CD14-positive monocyte (primary cell): ENCODE results near the gene SIGLEC9. TPM values are rescaled to one million over a fixed set of nuclear protein-coding genes. Genes with fewer than 3 reads are reported as not detected.

ENCODE experiments used
- DNase-seq, 3 donors: peaks; one replicate each; pipeline ENCODE4 v3.0.0-alpha.2; 2011 to 2022
- H2AFZ ChIP-seq: 2 replicates; pipeline ENCODE4 v1.6.0; 2012; ENCODE audit warnings: mild to moderate bottlenecking, low read depth, low read length, inconsistent platforms; ENCODE audit not compliant: insufficient read depth, poor library complexity, severe bottlenecking
- H3K27ac ChIP-seq, 2 donors: 1 replicate in 1 of 2; 2 replicates in 1 of 2; pipeline ENCODE4 v1.5.1; 2012 to 2013; ENCODE audit warnings: low read length in 2 of 2, control low read depth in 1 of 2, inconsistent platforms in 1 of 2, low read depth in 1 of 2, mild to moderate bottlenecking in 1 of 2
- H3K27me3 ChIP-seq, 2 donors: one replicate each; pipeline versions ENCODE4 v1.6.0 to v1.6.1; 2011 to 2013; ENCODE audit warnings: low read length in 2 of 2; ENCODE audit not compliant: control insufficient read depth in 2 of 2, insufficient read depth in 2 of 2
- H3K36me3 ChIP-seq, 2 donors: replicated peaks in 1 of 2; 1 replicate in 1 of 2; 2 replicates in 1 of 2; pipeline versions ENCODE4 v1.5.1 to v1.6.1; 2012 to 2013; ENCODE audit warnings: low read length in 2 of 2, control low read depth in 1 of 2, inconsistent platforms in 1 of 2, mild to moderate bottlenecking in 1 of 2; ENCODE audit not compliant: insufficient read depth in 2 of 2, control insufficient read depth in 1 of 2
- H3K4me1 ChIP-seq, 2 donors: 1 replicate in 1 of 2; 2 replicates in 1 of 2; pipeline versions ENCODE4 v1.5.1 to v1.6.1; 2012 to 2013; ENCODE audit warnings: low read length in 2 of 2, control low read depth in 1 of 2, inconsistent platforms in 1 of 2, mild to moderate bottlenecking in 1 of 2, moderate library complexity in 1 of 2; ENCODE audit not compliant: insufficient read depth in 2 of 2, control insufficient read depth in 1 of 2
- H3K4me2 ChIP-seq: replicated peaks from 2 replicates; pipeline ENCODE3; 2012; ENCODE audit warnings: low read length, moderate library complexity, mild to moderate bottlenecking; ENCODE audit not compliant: poor library complexity, severe bottlenecking; ENCODE audit errors: extremely low read depth
- H3K4me3 ChIP-seq, 3 experiments: fragments of 200-600 bp in 1 of 3; sonication (generic) in 1 of 3; replicated peaks in 1 of 3; 1 replicate in 2 of 3; 2 replicates in 1 of 3; pipeline ENCODE4 v1.5.1; 2011 to 2013; ENCODE audit warnings: low read length in 3 of 3, mild to moderate bottlenecking in 3 of 3, control low read depth in 2 of 3, low read depth in 2 of 3, inconsistent platforms in 1 of 3, moderate library complexity in 1 of 3
- H3K79me2 ChIP-seq: 2 replicates; pipeline ENCODE4 v1.6.0; 2012; ENCODE audit warnings: mild to moderate bottlenecking, control low read depth, inconsistent platforms, low read length, moderate library complexity; ENCODE audit not compliant: insufficient read depth
- H3K9ac ChIP-seq: 2 replicates; pipeline ENCODE4 v1.6.0; 2017; ENCODE audit warnings: low read length, mild to moderate bottlenecking; ENCODE audit not compliant: insufficient read depth, poor library complexity, severe bottlenecking
- H3K9me3 ChIP-seq, 2 donors: replicated peaks in 1 of 2; 1 replicate in 1 of 2; 2 replicates in 1 of 2; pipeline versions ENCODE4 v1.5.1 to v1.6.1; 2012 to 2013; ENCODE audit warnings: low read length in 2 of 2, control low read depth in 1 of 2; ENCODE audit not compliant: control insufficient read depth in 1 of 2, insufficient read depth in 1 of 2
- H4K20me1 ChIP-seq: 2 replicates; pipeline ENCODE4 v1.6.0; 2012; ENCODE audit warnings: mild to moderate bottlenecking, low read length, control low read depth, moderate library complexity; ENCODE audit not compliant: insufficient read depth
- H3K27ac Mint-ChIP-seq, 7 donors: one replicate each; pipeline ENCODE4 v1.8.0; 2020; ENCODE audit warnings: mild to moderate bottlenecking in 7 of 7, mixed read lengths in 7 of 7, moderate library complexity in 6 of 7, inconsistent platforms in 2 of 7
- H3K27me3 Mint-ChIP-seq, 3 donors: one replicate each; pipeline ENCODE4 v1.8.0; 2021 to 2022; ENCODE audit warnings: low read depth in 3 of 3, mild to moderate bottlenecking in 3 of 3, mixed read lengths in 3 of 3, moderate library complexity in 3 of 3, inconsistent platforms in 1 of 3
- H3K36me3 Mint-ChIP-seq, 2 donors: one replicate each; pipeline ENCODE4 v1.8.0; 2020; ENCODE audit warnings: mixed read lengths in 2 of 2, inconsistent platforms in 1 of 2, mild to moderate bottlenecking in 1 of 2
- H3K4me1 Mint-ChIP-seq: one replicate; pipeline ENCODE4 v1.8.0; 2020; ENCODE audit warnings: mild to moderate bottlenecking, mixed read lengths
- H3K4me3 Mint-ChIP-seq, 2 donors: one replicate each; pipeline ENCODE4 v1.8.0; 2020; ENCODE audit warnings: mild to moderate bottlenecking in 2 of 2, mixed read lengths in 2 of 2, moderate library complexity in 1 of 2
- H3K9me3 Mint-ChIP-seq, 7 donors: one replicate each; pipeline ENCODE4 v1.8.0; 2020 to 2022; ENCODE audit warnings: mixed read lengths in 7 of 7, mild to moderate bottlenecking in 6 of 7, moderate library complexity in 6 of 7, inconsistent platforms in 2 of 7
- WGBS: methylation state at CpG from one replicate; pipeline ENCODE4 v1.1.5; 2013; ENCODE audit warnings: missing lambda C conversion rate; ENCODE audit not compliant: insufficient coverage; 5-methylcytosine and 5-hydroxymethylcytosine counted together
- intact Hi-C, 2 donors: fragments of 100-400 bp; cut with micrococcal nuclease; formaldehyde crosslinking; loops; one replicate each; pipeline versions ENCODE4 v1.15.0 to v1.15.1; 2023
- polyA plus RNA-seq, 3 donors: library from polyadenylated mRNA; depleted of rRNA in 1 of 3; unstranded in 2 of 3; stranded (reverse) in 1 of 3; fragments of 300-500 nt in 2 of 3; fragments of >200 nt in 1 of 3; fragmentation: Illumina TruSeq in 2 of 3; gene quantifications; 1 replicate in 2 of 3; 2 replicates in 1 of 3; pipeline ENCODE4 v1.2.3, GENCODE V29; 2012 to 2021
- TF ChIP-seq, protein P1 (sequence below): fragments of 200-600 bp; IDR thresholded peaks from one replicate; pipeline ENCODE4 v1.8.0; 2022; ENCODE audit warnings: antibody characterized with exemption, mild to moderate bottlenecking

Gene SIGLEC9
- polyA plus RNA-seq, 3 donors: 87.5 to 137 (median 133) TPM

DNA sequence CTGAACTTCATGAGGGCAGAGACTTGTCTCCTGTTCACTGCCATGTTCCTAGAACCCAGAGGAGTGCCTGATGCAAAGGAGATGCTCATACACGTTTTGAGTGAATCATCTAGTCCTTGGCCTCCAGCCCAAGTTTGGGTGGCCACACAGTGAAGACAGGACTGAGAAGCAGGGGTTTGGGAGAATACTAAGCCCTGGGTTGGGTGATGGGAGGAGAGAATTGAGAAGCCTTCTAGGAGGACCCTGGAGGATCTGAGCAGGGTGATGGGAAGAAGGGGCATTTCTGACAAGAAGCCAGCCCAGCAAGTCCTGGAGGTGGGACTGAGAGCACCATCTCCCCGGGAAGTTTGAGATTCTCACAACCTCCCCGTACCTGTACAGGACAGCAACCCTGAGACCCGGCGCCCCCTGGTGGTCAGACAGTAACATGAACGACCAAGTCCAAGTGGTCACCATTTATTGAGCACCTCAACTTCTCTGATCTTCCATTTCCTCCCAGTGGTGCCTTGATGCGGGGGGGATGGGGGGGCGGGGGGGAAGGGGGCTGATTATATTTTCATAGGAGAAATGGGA is 27.5 kb upstream of the SIGLEC9 start:
- Histone ChIP-seq H3K79me2 (peaks cover 5% of the 10 kb centered on the region), H3K27ac (peak overlapping the region in 1 of 2 donors; percentile 62), H3K4me3 (no peak overlapping the region), H3K4me1 (peaks cover 10 to 13% of the 10 kb centered on the region in 2 donors), H4K20me1 (peaks cover 16% of the 10 kb centered on the region), H3K9ac (no peak overlapping the region), H3K36me3 (peaks cover 9 to 41% of the 10 kb centered on the region in 2 donors), H3K9me3 (no peaks in the 10 kb centered on the region), H3K4me2 (no peak overlapping the region), H3K27me3 (no peaks in the 10 kb centered on the region), H2AFZ (no peak overlapping the region)
- Mint-ChIP-seq H3K27me3 (peaks cover 3 to 8% (median 4%) of the 10 kb centered on the region in 3 donors), H3K4me1 (peaks cover 19% of the 10 kb centered on the region), H3K4me3 (peak overlapping the region in 1 of 2 donors; percentile 7), H3K27ac (peak overlapping the region in 3 of 7 donors; percentile 11 to 80 (median 70)), H3K36me3 (peaks cover 23 to 48% of the 10 kb centered on the region in 2 donors), H3K9me3 (peaks cover 0 to 3% (median 0%) of the 10 kb centered on the region in 7 donors)
- peak; percentile 31 to 60 (median 54) for DNase-seq
- TF ChIP-seq, protein P1, sequence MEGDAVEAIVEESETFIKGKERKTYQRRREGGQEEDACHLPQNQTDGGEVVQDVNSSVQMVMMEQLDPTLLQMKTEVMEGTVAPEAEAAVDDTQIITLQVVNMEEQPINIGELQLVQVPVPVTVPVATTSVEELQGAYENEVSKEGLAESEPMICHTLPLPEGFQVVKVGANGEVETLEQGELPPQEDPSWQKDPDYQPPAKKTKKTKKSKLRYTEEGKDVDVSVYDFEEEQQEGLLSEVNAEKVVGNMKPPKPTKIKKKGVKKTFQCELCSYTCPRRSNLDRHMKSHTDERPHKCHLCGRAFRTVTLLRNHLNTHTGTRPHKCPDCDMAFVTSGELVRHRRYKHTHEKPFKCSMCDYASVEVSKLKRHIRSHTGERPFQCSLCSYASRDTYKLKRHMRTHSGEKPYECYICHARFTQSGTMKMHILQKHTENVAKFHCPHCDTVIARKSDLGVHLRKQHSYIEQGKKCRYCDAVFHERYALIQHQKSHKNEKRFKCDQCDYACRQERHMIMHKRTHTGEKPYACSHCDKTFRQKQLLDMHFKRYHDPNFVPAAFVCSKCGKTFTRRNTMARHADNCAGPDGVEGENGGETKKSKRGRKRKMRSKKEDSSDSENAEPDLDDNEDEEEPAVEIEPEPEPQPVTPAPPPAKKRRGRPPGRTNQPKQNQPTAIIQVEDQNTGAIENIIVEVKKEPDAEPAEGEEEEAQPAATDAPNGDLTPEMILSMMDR: peak; percentile 53
- intact Hi-C loops: no loop called here
- WGBS: 7% methylated on average over 3 of the region's 8 CpGs

- peaks cover 29 to 54% of the 10 kb centered on the region in 2 donors for H3K36me3 Mint-ChIP-seq
- Histone ChIP-seq H3K4me2 (no peak overlapping the region), H3K27me3 (no peaks in the 10 kb centered on the region), H3K27ac (no peak overlapping the region), H3K36me3 (peaks cover 14 to 46% of the 10 kb centered on the region in 2 donors), H3K9me3 (no peaks in the 10 kb centered on the region), H3K4me3 (no peak overlapping the region), H2AFZ (no peak overlapping the region), H3K9ac (no peak overlapping the region), H3K79me2 (peaks cover 8% of the 10 kb centered on the region), H3K4me1 (peaks cover 10 to 13% of the 10 kb centered on the region in 2 donors), H4K20me1 (peaks cover 21% of the 10 kb centered on the region)
- DNase-seq: no peak
- no peak overlapping the region for H3K4me3 Mint-ChIP-seq
- intact Hi-C loops: no loop called here
- peaks cover 21% of the 10 kb centered on the region for H3K4me1 Mint-ChIP-seq
- 97% methylated on average over 17 of the region's 20 CpGs for WGBS
- TF ChIP-seq, protein P1: no peak
- H3K9me3 Mint-ChIP-seq: peaks cover 0 to 3% (median 0%) of the 10 kb centered on the region in 7 donors
- no peak overlapping the region for H3K27ac Mint-ChIP-seq
- peaks cover 3 to 8% (median 4%) of the 10 kb centered on the region in 3 donors for H3K27me3 Mint-ChIP-seq
These were observed 26.9 kb upstream of the SIGLEC9 start for GRCh38 chr19:51097796-51098195.
